Glomerular visceral epithelial cell (primary cell): Measurements from ENCODE around the gene TSC2.

Source experiments
- DNase-seq: peaks from one replicate; pipeline ENCODE4 v3.0.0-alpha.2; 2016; ENCODE audit errors: extremely low spot score

The TSC2 gene

DNA sequence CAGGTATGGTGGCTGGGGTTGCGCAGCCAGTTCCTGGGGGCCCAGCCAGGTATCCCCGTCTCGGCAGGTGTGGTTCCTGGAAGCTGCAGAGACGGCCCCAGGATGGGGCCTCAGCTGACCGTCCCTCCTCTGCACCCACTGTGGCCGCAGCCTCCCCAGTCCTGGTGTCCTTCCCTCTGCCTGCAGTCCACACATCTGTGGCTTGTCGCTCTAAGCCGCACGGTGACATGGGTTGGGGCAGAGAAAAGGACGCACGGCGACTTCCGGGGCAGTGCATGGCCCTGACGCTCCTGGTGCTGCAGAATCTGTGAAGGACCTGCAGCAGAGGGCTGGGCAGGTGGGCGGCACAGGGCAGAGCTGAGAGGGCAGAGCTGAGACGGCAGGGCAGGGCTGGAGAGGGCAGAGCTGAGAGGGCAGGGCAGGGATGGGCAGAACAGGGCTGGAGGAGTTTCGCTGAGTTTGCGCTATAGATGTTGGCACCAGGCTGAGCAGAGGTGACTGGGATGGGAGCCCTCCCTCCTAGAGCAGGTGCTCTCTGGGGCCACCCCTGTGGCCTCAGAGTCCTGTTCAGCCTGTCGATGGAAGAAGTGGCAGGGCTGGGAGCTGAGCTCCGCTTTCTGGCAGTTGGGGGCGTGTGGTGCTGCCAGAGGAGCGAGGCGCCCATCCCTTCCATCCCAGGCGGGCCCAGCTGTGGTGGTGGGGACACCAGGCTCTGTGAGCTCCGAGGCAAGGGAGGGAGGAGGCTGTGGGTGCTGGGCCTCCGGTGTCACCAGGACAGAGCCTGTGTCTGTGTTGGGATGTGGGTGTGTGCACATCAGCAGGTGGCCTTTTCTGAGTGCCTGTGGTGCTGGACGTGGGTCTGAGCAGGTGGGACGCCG, 23.0 kb downstream of the TSC2 start:
- DNase-seq = no peak

GRCh38 chr16:2071454-2072202, 23.8 kb downstream of the TSC2 start:
- no peak for DNase-seq

DNA sequence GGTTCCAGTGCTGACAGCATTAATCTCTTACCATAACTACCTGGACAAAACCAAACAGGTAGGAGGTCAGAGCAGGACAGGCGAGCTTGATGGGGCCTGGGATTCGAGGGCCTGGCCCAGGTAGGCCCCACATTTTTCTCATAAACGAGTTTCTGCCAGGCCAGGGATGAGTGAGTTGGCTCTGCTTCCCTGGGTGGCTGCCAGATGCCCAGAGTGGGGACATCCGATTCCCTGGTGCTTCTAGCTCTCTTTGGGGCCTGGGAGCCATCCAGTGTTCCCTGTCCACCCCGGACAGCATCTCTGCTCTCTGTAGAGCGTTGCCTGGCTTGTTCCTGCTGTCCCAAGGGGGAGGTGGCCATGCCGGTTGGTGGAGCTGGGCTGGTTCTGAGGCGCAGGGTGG, 25.1 kb downstream of the TSC2 start:
- DNase-seq = no peak

DNA sequence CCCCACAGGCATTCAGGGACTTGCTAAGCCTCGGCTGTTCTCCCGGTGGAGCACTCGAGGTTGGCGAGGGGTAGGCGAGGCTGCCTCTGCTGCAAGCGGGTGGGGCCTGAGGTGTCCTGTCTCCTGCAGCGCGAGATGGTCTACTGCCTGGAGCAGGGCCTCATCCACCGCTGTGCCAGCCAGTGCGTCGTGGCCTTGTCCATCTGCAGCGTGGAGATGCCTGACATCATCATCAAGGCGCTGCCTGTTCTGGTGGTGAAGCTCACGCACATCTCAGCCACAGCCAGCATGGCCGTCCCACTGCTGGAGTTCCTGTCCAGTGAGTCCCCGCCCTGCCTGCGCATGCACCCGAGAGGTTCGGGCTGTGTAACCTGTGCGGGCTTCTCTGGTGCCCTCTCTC, 26.3 kb downstream of the TSC2 start:
- no peak for DNase-seq

GRCh38 chr16:2075631-2076030, 27.8 kb downstream of the TSC2 start:
- DNase-seq = no peak

DNA sequence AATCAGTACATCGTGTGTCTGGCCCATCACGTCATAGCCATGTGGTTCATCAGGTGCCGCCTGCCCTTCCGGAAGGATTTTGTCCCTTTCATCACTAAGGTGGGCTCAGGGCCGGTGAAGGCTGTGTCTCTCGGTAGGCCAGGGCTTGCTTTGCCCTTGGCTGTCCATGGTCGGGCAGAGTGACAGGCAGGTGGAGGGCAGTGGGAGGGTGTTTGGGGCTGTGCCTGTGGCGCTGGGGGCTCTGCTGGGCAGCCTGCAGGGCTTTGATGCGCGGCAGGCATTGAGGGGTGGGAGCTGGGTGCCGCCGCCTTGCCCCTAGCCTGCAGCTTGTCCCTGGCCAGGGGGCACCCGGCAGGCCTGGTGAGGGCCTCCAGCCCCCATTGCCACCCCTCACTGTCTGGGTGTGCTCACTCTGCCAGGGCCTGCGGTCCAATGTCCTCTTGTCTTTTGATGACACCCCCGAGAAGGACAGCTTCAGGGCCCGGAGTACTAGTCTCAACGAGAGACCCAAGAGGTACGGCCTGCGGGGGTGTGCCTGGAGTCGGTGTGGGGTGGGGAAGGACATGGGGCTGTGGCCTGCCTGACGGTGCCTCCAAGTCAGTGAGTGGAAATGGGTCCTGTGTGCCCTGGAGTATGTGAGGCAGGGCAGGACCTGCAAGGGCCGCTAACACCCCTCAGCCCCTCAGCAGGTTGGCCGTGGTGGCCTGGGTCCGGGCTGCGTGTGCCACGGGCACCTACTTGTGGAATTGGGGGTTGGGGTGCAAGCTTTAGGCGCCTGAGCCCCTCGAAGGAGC, 28.5 kb downstream of the TSC2 start:
- no peak for DNase-seq

DNA sequence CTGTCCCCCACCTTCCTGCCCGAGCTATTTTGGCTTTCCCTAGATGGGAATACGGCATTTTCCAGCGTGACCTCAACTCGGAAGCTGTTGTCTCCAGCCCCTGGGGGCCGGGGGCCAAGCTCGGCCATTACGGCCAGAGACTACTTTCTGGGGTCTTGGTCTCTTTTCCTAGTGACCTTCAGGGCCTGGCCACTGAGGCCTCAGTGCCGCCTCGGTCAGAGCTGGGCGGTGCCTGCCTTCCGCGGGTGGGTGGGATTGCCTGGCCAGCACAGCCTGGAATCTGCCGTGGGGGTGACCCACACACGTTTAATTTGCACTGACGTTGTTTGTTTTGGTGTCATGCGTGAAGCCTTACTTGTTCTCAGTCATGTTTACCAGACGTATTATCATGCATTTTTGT, 29.2 kb downstream of the TSC2 start:
- no peak for DNase-seq

GRCh38 chr16:2077696-2078095, 29.9 kb downstream of the TSC2 start:
- no peak for DNase-seq

- DNase-seq = no peak
Measured at GRCh38 chr16:2078096-2078495, 30.3 kb downstream of the TSC2 start.

DNA sequence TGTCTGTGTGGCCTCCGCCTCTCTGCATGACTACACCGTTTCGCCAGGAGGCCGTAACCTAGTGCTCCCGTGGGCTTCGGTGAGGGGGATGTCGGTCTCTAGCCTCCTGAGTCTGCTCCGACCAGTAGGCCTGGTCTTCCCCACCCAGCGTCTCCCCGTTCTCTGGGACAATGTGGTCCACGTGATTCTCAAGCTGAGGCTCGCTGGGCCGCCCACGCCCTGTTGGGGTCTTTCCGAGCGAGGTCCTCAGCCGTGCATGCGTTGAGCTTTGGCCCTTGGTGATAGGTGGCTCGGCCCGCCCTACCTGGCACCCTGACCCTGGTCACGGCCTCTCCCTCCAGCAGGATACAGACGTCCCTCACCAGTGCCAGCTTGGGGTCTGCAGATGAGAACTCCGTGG, 30.9 kb downstream of the TSC2 start:
- no peak for DNase-seq

DNA sequence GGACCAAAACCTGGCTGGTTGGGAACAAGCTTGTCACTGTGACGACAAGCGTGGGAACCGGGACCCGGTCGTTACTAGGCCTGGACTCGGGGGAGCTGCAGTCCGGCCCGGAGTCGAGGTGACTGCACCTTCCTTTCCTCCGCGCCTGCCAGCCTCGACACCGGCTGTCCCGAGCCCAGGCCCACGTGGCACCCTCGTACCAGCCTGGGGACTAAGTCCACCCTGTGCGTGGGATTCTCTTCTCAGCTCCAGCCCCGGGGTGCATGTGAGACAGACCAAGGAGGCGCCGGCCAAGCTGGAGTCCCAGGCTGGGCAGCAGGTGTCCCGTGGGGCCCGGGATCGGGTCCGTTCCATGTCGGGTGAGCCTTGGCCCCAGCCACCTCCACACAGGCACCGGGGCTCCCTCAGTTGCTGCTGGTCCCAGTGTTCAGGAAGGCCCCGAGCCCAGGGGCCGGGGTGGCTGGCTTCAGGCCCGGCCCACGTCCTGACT, 31.6 kb downstream of the TSC2 start:
- DNase-seq = no peak

DNA sequence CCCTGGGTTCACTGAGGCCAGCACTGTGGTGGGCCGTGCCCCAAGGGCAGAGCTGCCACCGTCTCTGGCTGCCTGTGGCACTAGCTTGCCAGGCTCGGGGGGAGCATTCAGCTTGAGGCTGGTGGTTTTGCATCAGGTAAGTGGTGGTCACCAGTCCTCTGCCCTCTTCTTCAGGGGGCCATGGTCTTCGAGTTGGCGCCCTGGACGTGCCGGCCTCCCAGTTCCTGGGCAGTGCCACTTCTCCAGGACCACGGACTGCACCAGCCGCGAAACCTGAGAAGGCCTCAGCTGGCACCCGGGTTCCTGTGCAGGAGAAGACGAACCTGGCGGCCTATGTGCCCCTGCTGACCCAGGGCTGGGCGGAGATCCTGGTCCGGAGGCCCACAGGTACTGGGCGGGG, 32.2 kb downstream of the TSC2 start:
- no peak for DNase-seq

- no peak for DNase-seq
Measured at GRCh38 chr16:2081201-2082084, 33.7 kb downstream of the TSC2 start.

GRCh38 chr16:2082171-2082982, 34.6 kb downstream of the TSC2 start:
- DNase-seq = no peak

DNA sequence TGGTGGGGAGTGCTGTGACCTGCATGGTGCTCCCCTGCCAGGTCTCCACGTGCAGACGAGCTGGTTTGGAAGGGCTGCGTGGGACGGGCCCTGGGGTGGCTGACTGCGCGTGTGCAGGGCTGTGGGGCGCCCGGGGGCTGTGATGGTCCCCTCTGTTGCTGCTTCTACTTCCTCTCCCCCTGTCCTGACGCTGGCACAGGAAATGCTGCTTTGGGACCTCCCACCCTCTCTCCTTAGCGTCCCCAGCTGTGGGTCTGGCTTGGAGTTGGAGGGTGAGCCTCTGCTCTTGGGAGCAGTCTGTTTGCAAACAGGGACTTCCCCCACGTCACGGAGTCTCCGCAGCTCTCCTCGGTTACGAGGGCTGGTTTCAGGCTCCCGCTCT, 35.2 kb downstream of the TSC2 start:
- no peak for DNase-seq

DNA sequence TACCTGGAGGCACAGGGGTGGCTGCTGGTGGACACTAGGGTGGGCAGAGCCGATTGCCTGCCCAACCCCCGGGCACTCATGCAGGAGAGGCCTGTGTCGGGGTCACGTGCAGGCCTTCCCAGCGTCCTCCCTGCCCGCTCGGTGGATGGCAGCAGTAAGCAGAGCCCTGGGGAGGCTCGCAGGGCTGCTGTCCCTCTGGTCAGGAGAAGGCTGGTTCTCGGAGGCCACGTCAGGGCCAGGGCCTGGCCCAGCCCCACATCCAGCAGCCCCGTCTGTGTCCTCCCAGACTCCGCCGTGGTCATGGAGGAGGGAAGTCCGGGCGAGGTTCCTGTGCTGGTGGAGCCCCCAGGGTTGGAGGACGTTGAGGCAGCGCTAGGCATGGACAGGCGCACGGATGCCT, 35.6 kb downstream of the TSC2 start:
- no peak for DNase-seq

DNA sequence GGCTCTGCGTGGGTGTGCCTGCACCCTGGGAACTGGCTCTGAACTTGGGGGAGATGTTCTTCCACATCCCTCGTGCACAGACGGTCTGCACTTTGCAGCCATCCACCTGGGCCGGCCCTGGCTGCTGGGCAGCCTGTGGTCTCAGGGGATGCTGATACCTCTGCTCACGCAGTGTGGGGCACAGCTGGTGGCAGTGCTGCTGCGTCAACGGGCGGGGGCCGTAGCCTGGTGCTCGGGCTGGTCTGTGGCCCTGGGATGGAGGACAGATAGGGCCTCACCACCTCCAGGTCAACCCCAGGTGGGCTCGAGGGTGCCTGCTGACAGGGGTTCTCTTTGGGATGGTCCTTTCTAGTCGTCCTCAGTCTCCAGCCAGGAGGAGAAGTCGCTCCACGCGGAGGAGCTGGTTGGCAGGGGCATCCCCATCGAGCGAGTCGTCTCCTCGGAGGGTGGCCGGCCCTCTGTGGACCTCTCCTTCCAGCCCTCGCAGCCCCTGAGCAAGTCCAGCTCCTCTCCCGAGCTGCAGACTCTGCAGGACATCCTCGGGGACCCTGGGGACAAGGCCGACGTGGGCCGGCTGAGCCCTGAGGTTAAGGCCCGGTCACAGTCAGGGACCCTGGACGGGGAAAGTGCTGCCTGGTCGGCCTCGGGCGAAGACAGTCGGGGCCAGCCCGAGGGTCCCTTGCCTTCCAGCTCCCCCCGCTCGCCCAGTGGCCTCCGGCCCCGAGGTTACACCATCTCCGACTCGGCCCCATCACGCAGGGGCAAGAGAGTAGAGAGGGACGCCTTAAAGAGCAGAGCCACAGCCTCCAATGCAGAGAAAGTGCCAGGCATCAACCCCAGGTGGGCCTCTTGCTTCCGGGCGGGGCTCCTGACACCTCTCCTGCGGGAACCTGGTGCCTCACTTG, 36.3 kb downstream of the TSC2 start:
- DNase-seq = no peak

- no peak for DNase-seq
Measured at GRCh38 chr16:2084895-2085625, 37.3 kb downstream of the TSC2 start.

- DNase-seq = no peak
Measured at GRCh38 chr16:2085669-2086068, 37.9 kb downstream of the TSC2 start.
